Suprapubic skin (tissue), 4 donors: ENCODE results near the gene DAP. TPM values are rescaled to one million over a fixed set of nuclear protein-coding genes. Genes with fewer than 3 reads are reported as not detected.

Source experiments
- DNase-seq, 2 donors: peaks; one replicate each; pipeline ENCODE4 v3.0.0-alpha.2; 2019; ENCODE audit warnings: low spot score in 2 of 2
- H3K27ac ChIP-seq: fragments of 200-600 bp; sonication (generic); one replicate; pipeline ENCODE4 v1.5.1; 2019
- H3K27me3 ChIP-seq: fragments of 200-600 bp; sonication (generic); one replicate; pipeline ENCODE4 v1.5.1; 2019
- H3K36me3 ChIP-seq: fragments of 200-600 bp; sonication (generic); one replicate; pipeline ENCODE4 v1.5.1; 2019
- H3K4me1 ChIP-seq: fragments of 200-600 bp; sonication (generic); one replicate; pipeline ENCODE4 v1.5.1; 2019
- H3K4me3 ChIP-seq: fragments of 200-600 bp; sonication (generic); one replicate; pipeline ENCODE4 v1.5.1; 2019; ENCODE audit warnings: mild to moderate bottlenecking
- H3K9me3 ChIP-seq: fragments of 200-600 bp; sonication (generic); one replicate; pipeline ENCODE4 v1.5.1; 2019
- CTCF ChIP-seq, 2 donors: fragments of 200-600 bp in 1 of 2; fragments of 450-650 bp in 1 of 2; sonication (generic) in 1 of 2; IDR thresholded peaks; one replicate each; pipeline ENCODE4 v1.5.1; 2016 to 2019; ENCODE audit warnings: antibody characterized with exemption in 2 of 2, mild to moderate bottlenecking in 1 of 2, moderate library complexity in 1 of 2
- EP300 ChIP-seq: sonication (generic); formaldehyde crosslinking; IDR thresholded peaks from one replicate; pipeline ENCODE4 v1.6.1; 2017; ENCODE audit warnings: antibody characterized with exemption
- POLR2A ChIP-seq, 2 donors: fragments of 450-650 bp; IDR thresholded peaks; one replicate each; pipeline ENCODE4 v1.6.1; 2017; ENCODE audit warnings: antibody characterized with exemption in 2 of 2, mild to moderate bottlenecking in 2 of 2, moderate library complexity in 2 of 2
- POLR2AphosphoS5 ChIP-seq, 3 donors: sonication (generic); formaldehyde crosslinking; IDR thresholded peaks; one replicate each; pipeline ENCODE4 v1.6.1; 2017; ENCODE audit warnings: antibody characterized with exemption in 3 of 3
- WGBS: methylation state at CpG from one replicate; pipeline ENCODE4 v1.1.5; 2018; 5-methylcytosine and 5-hydroxymethylcytosine counted together
- total RNA-seq, 4 donors: library from RNA; depleted of rRNA; stranded (reverse); fragments of >200 nt; gene quantifications; one replicate each; pipeline ENCODE4 v1.1.0, GENCODE V29; 2016

The DAP gene
- total RNA-seq, 4 donors from 2014 or later, result 37.8 to 71.7 (median 56.4) TPM

GRCh38 chr5:10637944-10638343 is 123.1 kb downstream of the DAP start:
- H3K4me1 ChIP-seq, result peaks cover 6% of the 10 kb centered on the region
- no peak overlapping the region for H3K4me3 ChIP-seq
- no peaks in the 10 kb centered on the region for H3K9me3 ChIP-seq
- no peaks in the 10 kb centered on the region for H3K27me3 ChIP-seq
- H3K27ac ChIP-seq, result no peak overlapping the region
- WGBS, result 90% methylated on average over 10 of the region's 10 CpGs
- TF ChIP-seq EP300 (no peak), POLR2AphosphoS5 (IDR thresholded peaks at IDR 0.05) (no peak), CTCF (IDR thresholded peaks at IDR 0.05) (no peak), POLR2A (IDR thresholded peaks at IDR 0.05) (no peak)
- peak in 1 of 2 donors; percentile 34 for DNase-seq
- H3K36me3 ChIP-seq, result no peaks in the 10 kb centered on the region

- no peak for TF ChIP-seq EP300
- TF ChIP-seq CTCF (IDR thresholded peaks at IDR 0.05), result no peak
- TF ChIP-seq POLR2A (IDR thresholded peaks at IDR 0.05), result no peak
- TF ChIP-seq POLR2AphosphoS5 (IDR thresholded peaks at IDR 0.05), result no peak
- H3K36me3 ChIP-seq, result no peaks in the 10 kb centered on the region
- H3K27me3 ChIP-seq, result no peaks in the 10 kb centered on the region
- H3K27ac ChIP-seq, result no peak overlapping the region
- no peaks in the 10 kb centered on the region for H3K9me3 ChIP-seq
- WGBS, result 74% methylated on average over 15 of the region's 15 CpGs
- H3K4me3 ChIP-seq, result no peak overlapping the region
- H3K4me1 ChIP-seq, result peaks cover 9% of the 10 kb centered on the region
- peak in 1 of 2 donors; percentile 72 for DNase-seq
These were observed 124.5 kb downstream of the DAP start for GRCh38 chr5:10636363-10637142.

GRCh38 chr5:10635867-10636350 is 125.1 kb downstream of the DAP start:
- H3K36me3 ChIP-seq, result no peaks in the 10 kb centered on the region
- H3K9me3 ChIP-seq, result no peaks in the 10 kb centered on the region
- H3K27me3 ChIP-seq, result no peaks in the 10 kb centered on the region
- no peak overlapping the region for H3K4me3 ChIP-seq
- peaks cover 9% of the 10 kb centered on the region for H3K4me1 ChIP-seq
- no peak for TF ChIP-seq POLR2A (IDR thresholded peaks at IDR 0.05)
- TF ChIP-seq POLR2AphosphoS5 (IDR thresholded peaks at IDR 0.05), result no peak
- no peak for TF ChIP-seq EP300
- no peak for TF ChIP-seq CTCF (IDR thresholded peaks at IDR 0.05)
- 71% methylated on average over 8 of the region's 11 CpGs for WGBS
- peak in 1 of 2 donors; percentile 63 for DNase-seq
- H3K27ac ChIP-seq, result no peak overlapping the region

GRCh38 chr5:10635257-10635866 is 125.7 kb downstream of the DAP start:
- H3K36me3 ChIP-seq, result no peaks in the 10 kb centered on the region
- no peaks in the 10 kb centered on the region for H3K9me3 ChIP-seq
- H3K27me3 ChIP-seq, result no peaks in the 10 kb centered on the region
- H3K4me3 ChIP-seq, result no peak overlapping the region
- WGBS, result 72% methylated on average over 10 of the region's 10 CpGs
- H3K27ac ChIP-seq, result no peak overlapping the region
- TF ChIP-seq EP300 (no peak), POLR2A (IDR thresholded peaks at IDR 0.05) (no peak), CTCF (IDR thresholded peaks at IDR 0.05) (no peak), POLR2AphosphoS5 (IDR thresholded peaks at IDR 0.05) (no peak)
- peak in 1 of 2 donors; percentile 58 for DNase-seq
- peaks cover 12% of the 10 kb centered on the region for H3K4me1 ChIP-seq

- no peaks in the 10 kb centered on the region for H3K9me3 ChIP-seq
- TF ChIP-seq CTCF (IDR thresholded peaks at IDR 0.05) (no peak), EP300 (no peak), POLR2A (IDR thresholded peaks at IDR 0.05) (no peak), POLR2AphosphoS5 (IDR thresholded peaks at IDR 0.05) (no peak)
- peaks cover 15% of the 10 kb centered on the region for H3K4me1 ChIP-seq
- peak in 1 of 2 donors; percentile 12 for DNase-seq
- no peaks in the 10 kb centered on the region for H3K36me3 ChIP-seq
- H3K4me3 ChIP-seq, result no peak overlapping the region
- 97% methylated on average over 2 of the region's 2 CpGs for WGBS
- H3K27me3 ChIP-seq, result no peaks in the 10 kb centered on the region
- no peak overlapping the region for H3K27ac ChIP-seq
These were observed 126.5 kb downstream of the DAP start for GRCh38 chr5:10634562-10634961.
